Measurements from ENCODE around the gene DAPK2.

- TF ChIP-seq TAF1 (IDR thresholded peaks at IDR 0.05; ENCODE audit: borderline replicate concordance, insufficient read depth, low read length) = no peak
- no peak for TF ChIP-seq POLR2AphosphoS5 (IDR thresholded peaks at IDR 0.05; ENCODE audit: low read depth, low read length)
- no peak for TF ChIP-seq SIN3A (IDR thresholded peaks at IDR 0.05; ENCODE audit: borderline replicate concordance, insufficient read depth, low read length)
- no peak for TF ChIP-seq REST (IDR thresholded peaks at IDR 0.05; ENCODE audit: insufficient read depth in 1 of 2, low read depth in 2 of 2, low read length in 2 of 2)
Measured at GRCh38 chr15:64029110-64029509, 17.2 kb downstream of the DAPK2 start.

Measured in PFSK-1 (cell line).